Stimulated activated CD8-positive, alpha-beta memory T cell treated with anti-CD3 and anti-CD28 coated beads, Interleukin-4, amount 100 ng/mL, for 48 hours (primary cell): ENCODE measurements around the gene CLIC4.
A peak's percentile ranks its signal among the peaks of the same experiment; 100 is the strongest.

Experiments used
- DNase-seq: peaks from one replicate; pipeline ENCODE4 v3.0.0-alpha.2; 2020

CLIC4 gene

GRCh38 chr1:24862775-24863483 lies 117.7 kb downstream of the CLIC4 start:
- no peak for DNase-seq

DNA sequence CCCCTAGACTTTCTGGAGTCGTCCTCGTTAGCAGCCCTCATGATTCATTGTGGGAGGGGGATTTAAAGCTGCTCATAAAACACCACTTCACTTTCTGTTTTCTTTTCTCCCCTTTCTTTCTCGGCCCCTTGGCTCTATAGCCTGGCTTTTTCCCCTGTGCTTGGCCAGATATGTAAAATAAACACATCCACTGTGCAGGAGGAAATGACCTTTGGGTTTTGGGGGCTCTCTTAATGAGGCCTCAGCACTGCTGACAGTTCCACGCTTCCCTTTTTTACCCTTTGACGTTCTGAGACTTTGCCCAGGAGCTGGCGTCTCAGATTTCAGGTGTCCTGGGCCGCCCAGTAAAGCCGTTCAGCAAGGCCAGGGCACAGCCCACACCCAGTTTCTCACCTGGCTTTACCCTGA lies 119.1 kb downstream of the CLIC4 start:
- DNase-seq, result no peak

DNA sequence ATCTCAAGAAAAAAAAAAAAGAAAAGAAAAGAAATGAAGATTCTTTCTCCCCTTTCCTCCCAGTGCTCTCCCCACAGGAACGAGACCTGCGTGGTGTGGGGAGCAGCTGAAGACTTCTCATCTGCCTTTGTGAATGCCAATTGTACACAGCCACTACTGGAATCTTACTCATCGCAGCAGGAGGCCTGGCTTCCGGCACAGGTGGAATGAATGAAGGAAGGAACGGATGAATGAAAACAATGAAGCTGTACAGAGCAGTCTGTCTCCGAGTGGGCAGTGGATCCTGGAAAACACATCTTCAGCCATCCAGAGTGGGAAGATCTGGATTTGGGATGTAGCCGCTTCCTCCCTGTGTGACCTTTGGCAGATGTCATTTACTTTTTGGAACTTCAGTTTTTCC lies 119.9 kb downstream of the CLIC4 start:
- peak; percentile 18 for DNase-seq

DNA sequence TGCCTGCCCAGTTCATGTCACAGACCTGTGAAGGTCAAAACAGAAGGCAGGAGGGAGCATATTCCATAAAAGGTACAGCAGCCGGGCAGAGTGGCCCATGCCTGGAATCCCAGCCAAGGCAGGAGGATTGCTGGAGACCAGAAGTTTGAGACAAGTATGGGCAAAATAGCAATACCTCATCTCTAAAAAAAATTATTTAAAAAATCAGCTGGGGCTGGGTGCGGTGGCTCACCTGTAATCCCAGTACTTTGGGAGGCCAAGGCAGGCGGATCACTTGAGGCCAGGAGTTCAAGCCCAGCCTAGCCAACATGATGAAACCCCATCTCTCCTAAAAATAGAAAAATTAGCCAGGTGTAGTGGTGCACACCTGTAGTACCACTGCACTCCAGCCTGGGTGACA lies 120.3 kb downstream of the CLIC4 start:
- no peak for DNase-seq

GRCh38 chr1:24866211-24867083 lies 121.2 kb downstream of the CLIC4 start:
- peak; percentile 15 for DNase-seq

DNA sequence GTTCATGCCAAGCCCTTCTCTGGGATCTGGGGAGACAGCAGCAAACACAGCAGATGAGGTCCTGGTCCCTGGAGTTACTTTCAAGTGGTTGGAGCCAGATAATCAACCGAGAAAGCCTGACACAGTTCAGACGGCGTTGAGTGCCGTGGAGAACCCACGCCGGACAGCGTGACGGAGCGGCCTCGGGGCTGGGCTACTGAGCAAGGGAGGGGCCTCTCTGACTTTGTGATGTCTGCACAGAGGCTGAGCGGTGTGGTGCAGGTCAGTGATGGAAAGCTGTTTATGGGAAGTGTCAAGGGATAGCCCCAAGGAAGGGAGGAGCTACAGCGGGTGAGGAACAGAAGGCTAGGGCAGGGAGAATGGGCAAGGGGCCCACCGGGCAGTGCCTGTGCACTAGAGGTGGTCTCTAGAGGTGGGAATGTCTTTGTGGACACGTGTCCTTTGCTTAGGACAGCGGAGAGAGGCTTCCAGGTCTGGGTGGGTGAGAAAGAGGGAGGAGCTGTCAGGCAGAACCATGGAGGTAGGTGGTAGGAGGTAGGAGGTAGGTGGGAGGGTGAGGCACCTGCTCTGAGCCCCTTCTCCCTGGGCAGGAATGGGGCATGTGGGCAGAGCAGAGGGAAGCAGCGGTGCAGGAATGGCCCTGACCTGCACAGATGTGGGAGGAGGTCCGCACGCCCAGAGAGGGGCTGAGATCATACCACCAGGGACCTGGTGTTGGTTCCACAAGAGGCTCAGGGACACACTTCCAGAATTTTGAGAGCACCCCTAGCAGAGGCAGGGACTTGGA lies 122.0 kb downstream of the CLIC4 start:
- peak; percentile 17 for DNase-seq

- DNase-seq, result peak; percentile 17
Measured at GRCh38 chr1:24868016-24868875, 123.0 kb downstream of the CLIC4 start.

GRCh38 chr1:24870551-24871195 lies 125.4 kb downstream of the CLIC4 start:
- DNase-seq, result peak; percentile 37

DNA sequence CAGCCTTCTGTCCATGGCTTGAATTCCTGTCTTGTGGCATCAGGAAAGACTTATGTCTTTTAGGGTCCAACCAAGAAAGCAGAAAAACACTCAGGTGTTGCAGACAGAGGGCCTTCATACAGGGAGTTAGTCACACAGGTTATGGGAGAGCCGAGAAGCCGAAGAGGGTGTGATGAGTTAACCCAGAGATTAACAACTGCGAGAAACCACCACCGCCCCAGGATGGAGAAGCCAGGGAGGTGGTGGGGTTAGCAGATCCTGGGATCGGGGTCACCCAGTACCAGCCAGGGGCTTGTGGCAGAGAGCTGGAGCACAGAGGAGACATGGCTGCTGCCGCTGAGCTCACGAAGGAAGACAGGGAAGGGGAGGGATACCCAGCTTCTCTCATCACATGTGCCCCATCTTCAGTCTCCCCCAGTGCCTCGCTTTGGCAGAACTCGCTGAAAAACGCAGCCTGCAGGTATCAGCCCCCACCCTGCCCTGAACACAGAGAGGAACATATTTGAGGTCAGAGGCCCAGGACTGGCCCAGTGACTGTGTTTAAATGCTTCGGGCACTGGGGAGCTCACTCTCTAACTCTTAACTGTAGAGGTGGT lies 126.2 kb downstream of the CLIC4 start:
- DNase-seq, result peak; percentile 14

DNA sequence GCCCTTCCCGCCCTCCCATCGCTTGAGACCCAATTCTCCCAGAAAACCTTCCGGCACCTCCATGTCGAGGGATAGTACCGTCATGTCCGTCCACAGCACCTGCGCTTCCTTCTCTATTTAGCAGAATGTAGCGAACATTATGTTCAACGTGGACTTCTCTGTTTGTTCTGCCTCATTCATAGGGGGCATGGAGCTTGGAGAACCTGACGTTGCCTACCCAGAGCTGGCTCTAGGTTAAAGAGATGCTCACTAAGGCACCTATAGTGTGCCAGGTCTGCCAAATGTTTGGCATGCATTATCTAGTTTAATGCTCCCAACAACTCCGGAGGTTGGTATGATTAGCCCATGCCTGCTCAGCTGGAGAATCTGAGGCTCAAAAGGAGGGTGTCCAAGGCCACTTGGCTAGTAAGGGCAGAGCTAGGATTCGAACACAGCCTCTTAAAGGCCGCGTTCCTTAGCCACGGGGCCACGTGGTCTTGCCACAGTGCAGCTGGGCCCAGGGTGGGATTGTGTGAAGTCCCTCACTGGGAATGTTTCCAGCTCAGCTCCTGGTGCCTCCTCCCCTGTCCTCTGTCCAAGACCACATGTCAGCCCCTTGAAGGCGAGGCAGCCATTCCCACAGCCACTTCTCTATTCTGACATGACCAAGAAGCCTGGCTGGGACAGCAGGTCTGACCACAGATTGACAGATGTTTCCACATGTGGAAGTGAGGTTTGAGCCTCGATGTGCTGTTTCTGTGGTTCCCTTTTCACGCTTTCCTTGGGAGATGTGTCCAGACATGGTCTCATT lies 127.0 kb downstream of the CLIC4 start:
- DNase-seq, result peak; percentile 15

GRCh38 chr1:24873148-24873547 lies 127.9 kb downstream of the CLIC4 start:
- DNase-seq, result no peak

DNA sequence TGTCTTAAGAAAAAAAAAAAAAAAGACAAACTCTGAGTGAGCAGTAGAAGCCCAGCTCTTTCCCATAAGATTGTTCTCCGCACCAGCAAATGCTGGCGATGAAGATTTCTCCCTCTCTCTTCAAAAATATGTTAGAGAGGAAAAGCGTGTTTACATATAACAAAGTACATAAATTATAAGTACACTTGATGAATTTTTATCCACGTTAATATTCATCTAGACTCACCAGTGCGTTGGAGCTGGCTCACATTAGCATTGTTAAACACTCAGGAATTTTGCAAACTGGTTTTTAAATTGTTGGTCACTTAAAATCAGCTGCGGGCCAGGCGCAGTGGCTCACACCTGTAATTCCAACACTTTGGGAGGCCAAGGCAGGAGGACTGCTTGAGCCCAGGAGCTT lies 128.8 kb downstream of the CLIC4 start:
- DNase-seq, result peak; percentile 12

GRCh38 chr1:24874611-24875234 lies 129.5 kb downstream of the CLIC4 start:
- peak; percentile 14 for DNase-seq

GRCh38 chr1:24875257-24875656 lies 130.0 kb downstream of the CLIC4 start:
- peak; percentile 12 for DNase-seq

GRCh38 chr1:24875991-24876506 lies 130.8 kb downstream of the CLIC4 start:
- peak; percentile 15 for DNase-seq

GRCh38 chr1:24878045-24878444 lies 132.8 kb downstream of the CLIC4 start:
- DNase-seq, result peak; percentile 12

- DNase-seq, result peak; percentile 17
Measured at GRCh38 chr1:24878775-24879742, 133.8 kb downstream of the CLIC4 start.

- DNase-seq, result no peak
Measured at GRCh38 chr1:24881034-24881433, 135.8 kb downstream of the CLIC4 start.

- no peak for DNase-seq
Measured at GRCh38 chr1:24884751-24885150, 139.5 kb downstream of the CLIC4 start.
